Kidney tubule cell (primary cell): ENCODE results near the gene ARMC9.
"Not testable (repeated sequence)": the region's sequence is repeated elsewhere in the genome, so short reads cannot be mapped to it uniquely, and the experiment has no call there.

Experiments used
- DNase-seq: peaks from one replicate; pipeline ENCODE4 v3.0.0-alpha.2; 2018; ENCODE audit warnings: low spot score

The ARMC9 gene

GRCh38 chr2:231364061-231364460 lies 165.6 kb downstream of the ARMC9 start:
- no peak for DNase-seq

- peak; percentile 31 for DNase-seq
These were observed 166.8 kb downstream of the ARMC9 start for GRCh38 chr2:231364961-231365810.

- no peak for DNase-seq
These were observed 168.7 kb downstream of the ARMC9 start for GRCh38 chr2:231367178-231367577.

- no peak for DNase-seq
These were observed 171.4 kb downstream of the ARMC9 start for GRCh38 chr2:231369580-231370428.

GRCh38 chr2:231370429-231370748 lies 172.0 kb downstream of the ARMC9 start:
- no peak for DNase-seq

GRCh38 chr2:231370749-231371429 lies 172.5 kb downstream of the ARMC9 start:
- no peak for DNase-seq

GRCh38 chr2:231371430-231372054 lies 173.1 kb downstream of the ARMC9 start:
- DNase-seq: no peak

- no peak for DNase-seq
These were observed 173.9 kb downstream of the ARMC9 start for GRCh38 chr2:231372326-231372725.

- no peak for DNase-seq
These were observed 174.8 kb downstream of the ARMC9 start for GRCh38 chr2:231373184-231373583.

GRCh38 chr2:231373786-231374349 lies 175.4 kb downstream of the ARMC9 start:
- DNase-seq: no peak

GRCh38 chr2:231374771-231375170 lies 176.3 kb downstream of the ARMC9 start:
- DNase-seq: no peak

GRCh38 chr2:231375994-231376615 lies 177.7 kb downstream of the ARMC9 start:
- DNase-seq: not testable (repeated sequence)

GRCh38 chr2:231376857-231377256 lies 178.4 kb downstream of the ARMC9 start:
- no peak for DNase-seq

- DNase-seq: peak; percentile 22
These were observed 179.7 kb downstream of the ARMC9 start for GRCh38 chr2:231378026-231378722.

GRCh38 chr2:231379266-231380215 lies 181.1 kb downstream of the ARMC9 start:
- DNase-seq: no peak

GRCh38 chr2:231380307-231380706 lies 181.9 kb downstream of the ARMC9 start:
- no peak for DNase-seq

GRCh38 chr2:231380991-231381847 lies 182.8 kb downstream of the ARMC9 start:
- DNase-seq: no peak

GRCh38 chr2:231382116-231382515 lies 183.7 kb downstream of the ARMC9 start:
- DNase-seq: no peak
